ENCODE data around the gene MYBPC3. TPM values are rescaled to one million over a fixed set of nuclear protein-coding genes. Genes with fewer than 3 reads are reported as not detected.

MYBPC3 gene
- total RNA-seq, 2 experiments from 2014 or later: not detected

- DNase-seq: no peak
- no peaks in the 10 kb centered on the region for H3K27me3 Mint-ChIP-seq (ENCODE audit: low read depth)
- intact Hi-C loops (cut with micrococcal nuclease): no loop called here
- no peak overlapping the region for H3K4me3 Mint-ChIP-seq
- no peaks in the 10 kb centered on the region for H3K36me3 Mint-ChIP-seq (ENCODE audit: low read depth)
- no peak overlapping the region for H3K27ac Mint-ChIP-seq
- H3K4me1 Mint-ChIP-seq (ENCODE audit: low read depth): peaks cover 36% of the 10 kb centered on the region
- no peaks in the 10 kb centered on the region for H3K9me3 Mint-ChIP-seq
- CTCF ChIA-PET: interaction anchor here (1.0 to 3.1 kb wide), 3 partner anchors 15 to 20 kb away, joined by 3 to 32 read pairs (median 3); partner anchors contain the start of gene SPI1
These were observed 40.2 kb upstream of the MYBPC3 start for GRCh38 chr11:47392546-47393162.

DNA sequence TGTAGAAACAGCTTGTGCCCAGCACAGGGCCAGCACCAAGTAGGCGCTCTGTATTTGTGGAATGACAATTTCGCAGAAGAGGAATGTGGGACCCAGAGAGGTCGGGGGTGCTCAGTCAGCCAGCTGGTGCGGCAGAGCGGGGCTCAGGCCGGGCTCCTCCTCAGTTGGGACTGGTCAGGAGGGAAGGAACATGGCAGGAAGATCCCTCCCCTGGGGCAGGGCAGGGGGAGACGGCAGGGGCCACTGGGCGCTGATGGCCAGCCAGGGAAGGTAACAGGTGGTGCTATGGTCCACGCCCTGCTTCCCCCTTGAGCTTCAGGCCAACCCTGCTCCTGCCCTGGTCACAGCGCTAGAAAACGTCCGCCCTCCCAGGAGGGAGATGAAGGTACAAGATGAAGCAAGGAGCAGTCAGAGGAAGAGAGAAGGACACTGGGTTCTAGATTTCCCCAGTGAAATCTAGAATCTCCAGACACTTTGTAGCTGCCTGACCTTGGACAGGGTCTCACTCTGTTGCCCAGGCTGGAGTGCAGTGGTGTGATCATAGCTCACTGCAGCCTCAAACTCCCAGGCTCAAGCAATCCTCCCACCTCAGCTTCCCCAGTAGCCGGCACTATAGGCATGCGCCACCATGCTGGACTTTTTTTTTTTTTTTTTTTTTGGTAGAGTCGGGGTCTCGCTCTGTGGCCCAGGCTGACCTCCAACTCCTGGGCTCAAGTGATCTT lies 39.4 kb upstream of the MYBPC3 start:
- CTCF ChIA-PET: interaction anchor here (0.6 to 3.1 kb wide), 3 partner anchors 19 to 664 kb away, joined by 3 to 32 read pairs (median 6); no protein-coding TSS in a partner anchor

DNA sequence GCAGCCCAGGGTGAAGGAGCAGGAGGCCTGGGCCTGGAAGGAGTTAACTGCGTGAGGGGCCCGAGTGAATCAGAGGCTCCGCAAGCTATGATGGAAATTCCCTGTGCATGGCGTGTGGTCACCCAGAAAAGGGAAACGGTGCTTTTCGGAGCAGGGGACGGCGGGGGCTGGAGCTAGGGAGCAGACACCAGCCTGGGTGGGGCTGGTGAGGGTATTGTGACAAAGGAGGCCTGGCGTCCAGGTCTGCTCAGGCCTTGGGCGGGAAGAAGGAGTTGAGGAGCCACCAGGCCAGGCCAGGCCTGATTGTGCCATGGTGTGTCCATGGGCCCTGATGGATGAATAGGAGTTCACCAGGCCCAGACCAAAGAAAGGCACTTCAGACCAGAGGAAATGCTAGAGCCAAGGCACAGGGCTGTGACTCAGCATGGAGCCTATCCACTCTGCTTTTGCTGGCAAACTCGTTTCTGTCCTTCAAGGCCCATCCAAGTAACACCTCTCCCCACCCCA lies 38.6 kb upstream of the MYBPC3 start:
- intact Hi-C loops (cut with micrococcal nuclease): no loop called here
- H3K27ac Mint-ChIP-seq: no peak overlapping the region
- peaks cover 36% of the 10 kb centered on the region for H3K4me1 Mint-ChIP-seq (ENCODE audit: low read depth)
- no peaks in the 10 kb centered on the region for H3K36me3 Mint-ChIP-seq (ENCODE audit: low read depth)
- no peak overlapping the region for H3K4me3 Mint-ChIP-seq
- no peaks in the 10 kb centered on the region for H3K27me3 Mint-ChIP-seq (ENCODE audit: low read depth)
- H3K9me3 Mint-ChIP-seq: no peaks in the 10 kb centered on the region
- DNase-seq: no peak
- CTCF ChIA-PET: interaction anchor here (3.1 kb wide), 1 partner anchor 18 kb away, joined by 32 read pairs; no protein-coding TSS in a partner anchor

More for the DNA sequence above, 39.4 kb upstream of the MYBPC3 start:
- peaks cover 36% of the 10 kb centered on the region for H3K4me1 Mint-ChIP-seq (ENCODE audit: low read depth)
- no peaks in the 10 kb centered on the region for H3K27me3 Mint-ChIP-seq (ENCODE audit: low read depth)
- no peak for DNase-seq
- H3K4me3 Mint-ChIP-seq: no peak overlapping the region
- intact Hi-C loops (cut with micrococcal nuclease): no loop called here
- no peak overlapping the region for H3K27ac Mint-ChIP-seq
- no peaks in the 10 kb centered on the region for H3K9me3 Mint-ChIP-seq
- no peaks in the 10 kb centered on the region for H3K36me3 Mint-ChIP-seq (ENCODE audit: low read depth)

DNA sequence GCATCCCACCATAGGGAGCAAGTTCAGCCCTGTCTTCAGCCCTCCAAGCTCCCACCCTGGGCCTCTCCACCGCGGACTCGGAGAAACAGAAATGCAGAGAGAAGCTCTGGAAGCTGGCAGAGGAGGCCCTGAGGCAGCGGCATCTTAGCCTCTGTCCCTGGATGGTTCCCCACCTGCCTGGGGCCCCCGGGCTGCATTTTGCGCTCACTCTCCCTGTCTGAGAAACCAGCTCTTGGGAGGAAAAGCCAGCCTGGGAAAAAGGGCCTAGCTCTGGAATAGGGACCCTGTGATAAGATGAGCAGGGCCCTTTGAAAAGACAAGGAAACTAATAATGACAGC lies 37.9 kb upstream of the MYBPC3 start:
- Mint-ChIP-seq H3K4me1 (ENCODE audit: low read depth) (peaks cover 28% of the 10 kb centered on the region), H3K4me3 (no peak overlapping the region), H3K9me3 (no peaks in the 10 kb centered on the region), H3K36me3 (ENCODE audit: low read depth) (no peaks in the 10 kb centered on the region), H3K27me3 (ENCODE audit: low read depth) (no peaks in the 10 kb centered on the region), H3K27ac (no peak overlapping the region)
- intact Hi-C loops (cut with micrococcal nuclease): no loop called here
- no peak for DNase-seq
- CTCF ChIA-PET: interaction anchor here (0.9 to 3.8 kb wide), 3 partner anchors 16 to 22 kb away, joined by 3 to 18 read pairs (median 3); no protein-coding TSS in a partner anchor

- H3K4me3 Mint-ChIP-seq: no peak overlapping the region
- no peaks in the 10 kb centered on the region for H3K36me3 Mint-ChIP-seq (ENCODE audit: low read depth)
- H3K4me1 Mint-ChIP-seq (ENCODE audit: low read depth): peaks cover 25% of the 10 kb centered on the region
- intact Hi-C loops (cut with micrococcal nuclease): no loop called here
- no peak for DNase-seq
- CTCF ChIA-PET: interaction anchor here (0.9 to 3.8 kb wide), 3 partner anchors 16 to 23 kb away, joined by 3 to 18 read pairs (median 3); no protein-coding TSS in a partner anchor
- no peaks in the 10 kb centered on the region for H3K27me3 Mint-ChIP-seq (ENCODE audit: low read depth)
- H3K27ac Mint-ChIP-seq: no peak overlapping the region
- H3K9me3 Mint-ChIP-seq: no peaks in the 10 kb centered on the region
These were observed 37.3 kb upstream of the MYBPC3 start for GRCh38 chr11:47389577-47390421.

DNA sequence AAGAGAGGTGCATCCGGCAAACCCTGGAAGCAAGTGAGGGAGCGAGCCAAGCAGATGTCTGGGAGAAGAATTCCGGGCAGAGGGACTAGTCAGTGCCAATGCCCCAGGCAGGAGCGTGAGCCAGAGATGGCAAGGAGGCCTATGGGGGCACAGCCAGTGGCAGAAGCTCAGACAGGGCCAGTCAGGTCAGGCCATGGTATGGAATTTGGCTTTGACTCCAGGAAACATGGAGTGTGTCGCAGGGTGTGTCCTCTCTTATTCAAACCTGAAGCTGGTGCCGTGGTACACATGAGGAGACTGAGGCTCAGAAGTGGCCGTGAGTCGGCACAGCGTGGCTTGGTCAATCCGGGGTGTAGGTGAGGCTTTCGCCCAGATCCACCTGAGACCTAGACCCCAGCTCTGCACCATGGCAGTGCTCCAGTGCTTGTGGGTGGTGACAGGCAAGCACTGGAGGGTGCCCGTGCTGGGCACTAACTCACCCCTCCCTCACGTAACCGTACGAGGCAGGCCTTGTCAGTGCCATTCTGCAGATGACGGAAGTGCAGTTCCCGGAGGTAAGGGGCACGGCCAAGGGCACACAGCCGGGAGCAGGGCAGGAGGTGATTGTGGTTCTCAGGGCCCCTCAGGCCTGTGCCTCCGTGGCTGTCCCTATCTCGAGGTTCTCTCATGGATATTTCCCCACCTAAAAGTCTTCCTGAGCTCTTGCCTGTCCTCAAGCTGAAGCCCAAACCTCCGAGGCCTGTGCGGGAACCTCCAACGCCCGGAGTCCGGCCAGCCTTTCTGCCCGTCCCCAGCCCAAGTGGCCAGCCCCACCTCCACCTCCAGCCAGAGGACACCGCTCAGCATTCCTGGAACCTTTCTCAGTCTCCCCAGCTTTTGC lies 36.4 kb upstream of the MYBPC3 start:
- Mint-ChIP-seq H3K4me1 (ENCODE audit: low read depth) (peaks cover 19% of the 10 kb centered on the region), H3K27me3 (ENCODE audit: low read depth) (no peaks in the 10 kb centered on the region), H3K36me3 (ENCODE audit: low read depth) (no peaks in the 10 kb centered on the region), H3K9me3 (no peaks in the 10 kb centered on the region), H3K27ac (no peak overlapping the region), H3K4me3 (no peak overlapping the region)
- no peak for DNase-seq
- intact Hi-C loops (cut with micrococcal nuclease): no loop called here
- CTCF ChIA-PET: interaction anchor here (1.1 to 3.8 kb wide), 3 partner anchors 12 to 24 kb away, joined by 3 to 18 read pairs (median 3); no protein-coding TSS in a partner anchor

DNA sequence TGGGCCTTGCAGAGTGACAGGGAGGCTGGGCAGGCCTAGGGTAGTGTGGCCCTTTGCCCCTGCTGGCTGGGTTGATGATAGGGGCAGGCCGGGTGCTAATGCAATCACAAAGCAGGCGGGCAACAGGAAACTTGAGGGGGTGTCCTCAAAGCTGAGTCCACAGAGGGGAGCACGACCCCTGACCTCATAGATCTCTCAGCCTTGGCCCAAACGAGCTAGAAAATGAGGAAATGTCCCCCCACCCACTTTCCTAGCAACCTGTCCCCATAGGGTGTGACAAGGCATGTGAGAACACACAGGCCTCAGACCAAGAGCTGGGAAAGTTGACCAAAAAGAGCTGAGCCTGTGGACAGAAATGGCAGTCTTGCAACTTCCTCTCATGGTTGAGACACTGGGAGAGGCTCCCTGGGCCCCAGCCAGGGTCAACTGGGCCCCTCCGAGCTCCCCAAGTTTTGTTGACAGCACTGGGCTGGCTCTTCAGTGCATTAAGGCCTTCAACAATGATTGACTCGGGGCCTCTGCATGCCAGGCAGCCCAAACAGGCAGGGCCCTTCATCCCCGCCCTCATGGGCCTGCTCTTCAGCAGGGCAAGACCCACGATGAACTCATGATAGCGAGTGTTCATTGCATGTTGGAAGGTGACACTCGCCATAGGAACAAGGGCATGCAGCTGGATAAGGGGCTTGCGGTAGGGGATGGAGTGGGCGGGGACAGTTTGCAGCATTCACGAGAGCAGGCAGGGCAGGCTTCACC lies 35.6 kb upstream of the MYBPC3 start:
- no peaks in the 10 kb centered on the region for H3K9me3 Mint-ChIP-seq
- peaks cover 14% of the 10 kb centered on the region for H3K4me1 Mint-ChIP-seq (ENCODE audit: low read depth)
- intact Hi-C loops (cut with micrococcal nuclease): no loop called here
- H3K27me3 Mint-ChIP-seq (ENCODE audit: low read depth): no peaks in the 10 kb centered on the region
- CTCF ChIA-PET: interaction anchor here (0.6 to 3.8 kb wide), 4 partner anchors 13 to 177 kb away, joined by 3 to 18 read pairs (median 4); no protein-coding TSS in a partner anchor
- no peak overlapping the region for H3K27ac Mint-ChIP-seq
- DNase-seq: no peak
- H3K4me3 Mint-ChIP-seq: no peak overlapping the region
- H3K36me3 Mint-ChIP-seq (ENCODE audit: low read depth): no peaks in the 10 kb centered on the region

GRCh38 chr11:47384498-47384897 lies 32.0 kb upstream of the MYBPC3 start:
- no peaks in the 10 kb centered on the region for H3K27me3 Mint-ChIP-seq (ENCODE audit: low read depth)
- peaks cover 4% of the 10 kb centered on the region for H3K4me1 Mint-ChIP-seq (ENCODE audit: low read depth)
- no peaks in the 10 kb centered on the region for H3K36me3 Mint-ChIP-seq (ENCODE audit: low read depth)
- no peak overlapping the region for H3K4me3 Mint-ChIP-seq
- H3K9me3 Mint-ChIP-seq: no peaks in the 10 kb centered on the region
- no peak for DNase-seq
- no peak overlapping the region for H3K27ac Mint-ChIP-seq
- intact Hi-C loops (cut with micrococcal nuclease): no loop called here
- CTCF ChIA-PET: no interaction called here

GRCh38 chr11:47383071-47383470 lies 30.6 kb upstream of the MYBPC3 start:
- no peak overlapping the region for H3K4me3 Mint-ChIP-seq
- no peak overlapping the region for H3K27ac Mint-ChIP-seq
- H3K36me3 Mint-ChIP-seq (ENCODE audit: low read depth): no peaks in the 10 kb centered on the region
- CTCF ChIA-PET: interaction anchor here (0.6 kb wide), 1 partner anchor 9 kb away, joined by 3 read pairs; no protein-coding TSS in a partner anchor
- peaks cover 1% of the 10 kb centered on the region for H3K4me1 Mint-ChIP-seq (ENCODE audit: low read depth)
- no peak for DNase-seq
- intact Hi-C loops (cut with micrococcal nuclease): no loop called here
- H3K27me3 Mint-ChIP-seq (ENCODE audit: low read depth): no peaks in the 10 kb centered on the region
- H3K9me3 Mint-ChIP-seq: no peaks in the 10 kb centered on the region

DNA sequence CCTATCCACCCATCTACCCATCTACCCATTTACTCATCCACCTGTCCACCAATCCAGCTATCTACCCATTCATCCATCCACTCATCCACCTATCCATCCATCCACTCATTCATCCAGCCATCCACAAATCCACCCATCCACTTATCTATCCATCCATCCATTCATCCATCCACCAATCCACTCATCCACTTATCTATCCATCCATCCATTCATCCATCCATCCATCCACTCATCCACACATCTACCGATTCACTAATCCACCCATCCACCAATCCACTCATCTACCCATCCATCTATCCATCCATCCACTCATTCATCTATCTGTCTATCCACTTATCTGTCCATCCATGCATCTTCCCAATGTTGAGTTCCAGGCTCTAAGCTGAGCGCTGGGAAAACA lies 27.6 kb upstream of the MYBPC3 start:
- no peaks in the 10 kb centered on the region for H3K36me3 Mint-ChIP-seq (ENCODE audit: low read depth)

GRCh38 chr11:47379317-47379716 lies 26.8 kb upstream of the MYBPC3 start:
- no peak overlapping the region for H3K27ac Mint-ChIP-seq
- no peaks in the 10 kb centered on the region for H3K27me3 Mint-ChIP-seq (ENCODE audit: low read depth)
- DNase-seq: no peak
- no peaks in the 10 kb centered on the region for H3K9me3 Mint-ChIP-seq
- CTCF ChIA-PET: no interaction called here
- H3K4me1 Mint-ChIP-seq (ENCODE audit: low read depth): peaks cover 5% of the 10 kb centered on the region
- intact Hi-C loops (cut with micrococcal nuclease): no loop called here
- no peaks in the 10 kb centered on the region for H3K36me3 Mint-ChIP-seq (ENCODE audit: low read depth)
- H3K4me3 Mint-ChIP-seq: no peak overlapping the region

More for the DNA sequence above, 27.6 kb upstream of the MYBPC3 start:
- Mint-ChIP-seq H3K4me1 (ENCODE audit: low read depth) (no peaks in the 10 kb centered on the region), H3K4me3 (no peak overlapping the region), H3K27ac (no peak overlapping the region), H3K27me3 (ENCODE audit: low read depth) (no peaks in the 10 kb centered on the region), H3K9me3 (no peaks in the 10 kb centered on the region)
- DNase-seq: no peak
- intact Hi-C loops (cut with micrococcal nuclease): no loop called here
- CTCF ChIA-PET: no interaction called here

Measured in activated naive CD4-positive, alpha-beta T cell treated with anti-CD3 and anti-CD28 coated beads for 36 hours (primary cell).